Measurements from ENCODE around the gene KCNQ1OT1. TPM values are rescaled to one million over a fixed set of nuclear protein-coding genes. Genes with fewer than 3 reads are reported as not detected.

KCNQ1OT1 gene
- total and polyA plus RNA-seq, 2 of the 4 experiments (the other 2 are of a cell fraction) = 0.14 to 2.0 TPM

GRCh38 chr11:2574553-2575535 is 125.0 kb downstream of the KCNQ1OT1 start:
- H3K23ac ChIP-seq (ENCODE audit: low read depth, low read length) = no peak overlapping the region
- H2BK15ac ChIP-seq (ENCODE audit: low read depth, low read length) = no peak overlapping the region
- intact Hi-C loops (cut with micrococcal nuclease) (no loop called here), in situ Hi-C loops (cut with MboI; ENCODE audit: low sequenced_read_pairs) (no loop called here), dilution Hi-C loops (cut with HindIII; ENCODE audit: low sequenced_read_pairs, unreplicated experiment) (no loop called here)
- CTCF ChIA-PET = no interaction called here
- 83% methylated on average over 22 of the region's 45 CpGs; no CpG with 5 or more reads in 1 of the 2 experiments for WGBS, 2 experiments (ENCODE audit: extremely low coverage in 2 of 2, insufficient read length in 1 of 2)
- no peak overlapping the region for H3K18ac ChIP-seq (ENCODE audit: low read depth, low read length)
- H4K5ac ChIP-seq (ENCODE audit: low read depth, low read length) = no peak overlapping the region
- H3K4me3 ChIP-seq (ENCODE audit: insufficient read depth, low read depth, low read length) = no peak overlapping the region
- H2AFZ ChIP-seq (replicated peaks; ENCODE audit: low read length, poor library complexity) = no peak overlapping the region
- H2AK5ac ChIP-seq (ENCODE audit: low read depth, low read length) = no peak overlapping the region
- no peaks in the 10 kb centered on the region for H3K36me3 ChIP-seq (ENCODE audit: control insufficient read depth, insufficient read depth, low read length)
- H3K9me1 ChIP-seq (ENCODE audit: insufficient read depth, low read length) = no peaks in the 10 kb centered on the region
- H3K27me3 ChIP-seq (ENCODE audit: control insufficient read depth, insufficient read depth, low read length) = peaks cover 14% of the 10 kb centered on the region; the same call in 1 of the 2 replicates
- H3K56ac ChIP-seq (ENCODE audit: extremely low read depth, insufficient read depth, low read length) = no peak overlapping the region
- no peaks in the 10 kb centered on the region; the same call in 1 of the 2 replicates for H3K9me3 ChIP-seq (ENCODE audit: control insufficient read depth, insufficient read depth, low read length)
- H4K20me1 ChIP-seq (ENCODE audit: insufficient read depth, low read length) = no peaks in the 10 kb centered on the region
- H2AK9ac ChIP-seq (replicated peaks; ENCODE audit: low read depth, low read length, poor library complexity) = no peak overlapping the region
- no peak overlapping the region for H2BK20ac ChIP-seq (ENCODE audit: low read depth, low read length)
- H3K79me1 ChIP-seq (ENCODE audit: low read depth in 1 of 2, low read length in 2 of 2) = no peaks in the 10 kb centered on the region
- ATAC-seq (ENCODE audit: low read depth) (no peak), DNase-seq (no peak)
- H3K14ac ChIP-seq (replicated peaks; ENCODE audit: low read depth, low read length) = no peak overlapping the region
- H3K4me1 ChIP-seq (ENCODE audit: control insufficient read depth, insufficient read depth, low read length) = no peaks in the 10 kb centered on the region
- no peak overlapping the region for H4K91ac ChIP-seq (ENCODE audit: insufficient read depth, low read depth, low read length)
- no peak overlapping the region for H3K27ac ChIP-seq (ENCODE audit: insufficient read depth, low read length)
- H2BK120ac ChIP-seq (ENCODE audit: low read depth, low read length) = no peak overlapping the region
- no peak overlapping the region for H2BK5ac ChIP-seq (ENCODE audit: low read depth, low read length, poor library complexity, severe bottlenecking)
- POLR2A ChIA-PET (ENCODE audit: unreplicated experiment) = no interaction called here
- no peak overlapping the region for H4K8ac ChIP-seq (ENCODE audit: low read depth in 2 of 2, low read length in 2 of 2)
- H3K4me2 ChIP-seq (ENCODE audit: low read depth, low read length) = no peak overlapping the region
- no peak overlapping the region for H3K9ac ChIP-seq (ENCODE audit: low read depth, low read length)
- no peak for TF ChIP-seq RFX5 (IDR thresholded peaks at IDR 0.05; ENCODE audit: low read depth, low read length)
- no peak for TF ChIP-seq SMC3 (IDR thresholded peaks at IDR 0.05; ENCODE audit: low read depth, low read length)
- no peak overlapping the region for H3K4ac ChIP-seq (ENCODE audit: low read depth, low read length)
- BruUV-seq (replicated peaks) = no TSS peak
